KMS-11 (cell line): ENCODE measurements around the gene NMRAL1.
A peak's percentile ranks its signal among the peaks of the same experiment; 100 is the strongest.

Experiments used
- H2AFZ ChIP-seq: fragments of 200-600 bp; sonication (generic); 2 replicates; pipeline ENCODE4 v1.6.1; 2016; ENCODE audit warnings: antibody characterized with exemption, mixed run types, low read depth
- H3K27ac ChIP-seq: fragments of 200-600 bp; sonication (generic); 2 replicates; pipeline ENCODE4 v1.6.1; 2016; ENCODE audit warnings: mild to moderate bottlenecking, mixed run types
- H3K27me3 ChIP-seq: fragments of 200-600 bp; sonication (generic); 2 replicates; pipeline ENCODE4 v1.6.1; 2017; ENCODE audit warnings: mild to moderate bottlenecking, low read depth, mixed run types, moderate library complexity; ENCODE audit not compliant: insufficient read depth
- H3K36me3 ChIP-seq: fragments of 200-600 bp; sonication (generic); 2 replicates; pipeline ENCODE4 v1.6.1; 2017; ENCODE audit warnings: mild to moderate bottlenecking, mixed run types; ENCODE audit not compliant: insufficient read depth
- H3K4me1 ChIP-seq: fragments of 200-600 bp; sonication (generic); 2 replicates; pipeline ENCODE4 v1.6.1; 2016; ENCODE audit warnings: mild to moderate bottlenecking, low read depth, mixed run types; ENCODE audit not compliant: poor library complexity, severe bottlenecking
- H3K4me2 ChIP-seq: fragments of 200-600 bp; sonication (generic); 2 replicates; pipeline ENCODE4 v1.7.0; 2016; ENCODE audit warnings: mild to moderate bottlenecking, mixed run types
- H3K4me3 ChIP-seq: fragments of 200-600 bp; sonication (generic); IDR thresholded peaks from 2 replicates; pipeline ENCODE4 v1.6.1; 2017; ENCODE audit warnings: low read depth, low read length, mixed read lengths; ENCODE audit not compliant: insufficient read depth
- H3K79me2 ChIP-seq: fragments of 200-600 bp; sonication (generic); 2 replicates; pipeline ENCODE4 v1.6.1; 2016; ENCODE audit warnings: low read depth, mixed run types; ENCODE audit not compliant: insufficient read depth
- H3K9ac ChIP-seq: fragments of 200-600 bp; sonication (generic); 2 replicates; pipeline ENCODE4 v1.6.1; 2016; ENCODE audit warnings: mild to moderate bottlenecking, mixed run types
- H4K20me1 ChIP-seq: fragments of 200-600 bp; sonication (generic); 2 replicates; pipeline ENCODE4 v1.6.1; 2016; ENCODE audit warnings: mild to moderate bottlenecking, mixed run types; ENCODE audit not compliant: insufficient read depth
- TF ChIP-seq, protein P1 (sequence below): fragments of 200-600 bp; sonication (generic); conservative IDR thresholded peaks from 2 replicates; pipeline ENCODE4 v1.6.1; 2017; ENCODE audit warnings: low read depth, mild to moderate bottlenecking, antibody characterized with exemption, low read length, moderate library complexity, mixed read lengths

NMRAL1 gene

DNA sequence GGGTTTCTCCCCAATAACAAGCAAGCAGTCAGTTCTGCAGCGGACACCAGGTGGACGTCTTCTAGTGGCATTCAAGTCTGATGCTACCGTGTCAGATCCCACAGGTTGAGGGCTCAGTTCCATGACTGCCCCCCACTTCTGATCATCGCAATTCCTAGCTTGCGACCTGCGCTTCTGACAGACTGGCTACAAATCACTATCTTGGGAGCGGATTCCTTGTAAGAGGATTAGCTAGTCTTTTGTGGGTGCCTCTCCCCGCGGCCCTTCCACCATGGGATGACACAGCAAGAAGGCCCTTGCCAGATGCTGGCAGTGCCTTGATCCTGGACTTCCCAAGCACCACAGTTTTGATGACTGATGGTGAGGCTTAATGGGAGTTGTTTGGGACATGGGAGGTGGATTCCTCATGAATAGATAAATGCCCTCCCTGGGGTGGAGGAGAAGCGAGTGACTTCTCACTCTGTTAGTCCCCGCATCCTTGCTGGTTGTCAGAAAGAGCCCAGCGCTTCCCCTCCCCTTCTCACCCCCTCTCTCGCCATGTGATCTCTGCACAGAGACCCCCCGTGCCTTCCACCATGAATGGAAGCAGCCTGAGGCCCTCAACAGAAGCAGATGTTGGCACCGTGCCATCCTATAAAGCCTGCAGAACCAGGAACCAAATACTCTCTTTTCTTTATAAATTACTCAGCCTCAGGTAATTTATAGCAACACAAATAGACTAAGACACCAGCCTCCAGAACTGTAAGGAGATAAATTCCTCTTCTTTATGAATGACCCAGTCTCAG lies 45.0 kb upstream of the NMRAL1 start:
- Histone ChIP-seq H3K27me3 (no peaks in the 10 kb centered on the region), H4K20me1 (no peaks in the 10 kb centered on the region), H2AFZ (no peak overlapping the region), H3K27ac (no peak overlapping the region), H3K4me1 (peaks cover 43% of the 10 kb centered on the region), H3K79me2 (peaks cover 31% of the 10 kb centered on the region; the same call in 1 of the 2 replicates), H3K36me3 (no peaks in the 10 kb centered on the region), H3K4me2 (no peak overlapping the region), H3K9ac (no peak overlapping the region), H3K4me3 (no peak overlapping the region)
- TF ChIP-seq, protein P1, sequence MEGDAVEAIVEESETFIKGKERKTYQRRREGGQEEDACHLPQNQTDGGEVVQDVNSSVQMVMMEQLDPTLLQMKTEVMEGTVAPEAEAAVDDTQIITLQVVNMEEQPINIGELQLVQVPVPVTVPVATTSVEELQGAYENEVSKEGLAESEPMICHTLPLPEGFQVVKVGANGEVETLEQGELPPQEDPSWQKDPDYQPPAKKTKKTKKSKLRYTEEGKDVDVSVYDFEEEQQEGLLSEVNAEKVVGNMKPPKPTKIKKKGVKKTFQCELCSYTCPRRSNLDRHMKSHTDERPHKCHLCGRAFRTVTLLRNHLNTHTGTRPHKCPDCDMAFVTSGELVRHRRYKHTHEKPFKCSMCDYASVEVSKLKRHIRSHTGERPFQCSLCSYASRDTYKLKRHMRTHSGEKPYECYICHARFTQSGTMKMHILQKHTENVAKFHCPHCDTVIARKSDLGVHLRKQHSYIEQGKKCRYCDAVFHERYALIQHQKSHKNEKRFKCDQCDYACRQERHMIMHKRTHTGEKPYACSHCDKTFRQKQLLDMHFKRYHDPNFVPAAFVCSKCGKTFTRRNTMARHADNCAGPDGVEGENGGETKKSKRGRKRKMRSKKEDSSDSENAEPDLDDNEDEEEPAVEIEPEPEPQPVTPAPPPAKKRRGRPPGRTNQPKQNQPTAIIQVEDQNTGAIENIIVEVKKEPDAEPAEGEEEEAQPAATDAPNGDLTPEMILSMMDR, result no peak

- H3K4me3 ChIP-seq, result no peak overlapping the region
- no peak overlapping the region for H2AFZ ChIP-seq
- no peaks in the 10 kb centered on the region for H4K20me1 ChIP-seq
- peaks cover 30% of the 10 kb centered on the region; the same call in 1 of the 2 replicates for H3K79me2 ChIP-seq
- no peak overlapping the region for H3K27ac ChIP-seq
- H3K4me1 ChIP-seq, result peaks cover 46% of the 10 kb centered on the region
- no peaks in the 10 kb centered on the region for H3K27me3 ChIP-seq
- no peak overlapping the region for H3K9ac ChIP-seq
- no peak overlapping the region for H3K4me2 ChIP-seq
- TF ChIP-seq, protein P1, result peak; percentile 56
- no peaks in the 10 kb centered on the region for H3K36me3 ChIP-seq
These were observed 43.6 kb upstream of the NMRAL1 start for GRCh38 chr16:4517812-4518680.

DNA sequence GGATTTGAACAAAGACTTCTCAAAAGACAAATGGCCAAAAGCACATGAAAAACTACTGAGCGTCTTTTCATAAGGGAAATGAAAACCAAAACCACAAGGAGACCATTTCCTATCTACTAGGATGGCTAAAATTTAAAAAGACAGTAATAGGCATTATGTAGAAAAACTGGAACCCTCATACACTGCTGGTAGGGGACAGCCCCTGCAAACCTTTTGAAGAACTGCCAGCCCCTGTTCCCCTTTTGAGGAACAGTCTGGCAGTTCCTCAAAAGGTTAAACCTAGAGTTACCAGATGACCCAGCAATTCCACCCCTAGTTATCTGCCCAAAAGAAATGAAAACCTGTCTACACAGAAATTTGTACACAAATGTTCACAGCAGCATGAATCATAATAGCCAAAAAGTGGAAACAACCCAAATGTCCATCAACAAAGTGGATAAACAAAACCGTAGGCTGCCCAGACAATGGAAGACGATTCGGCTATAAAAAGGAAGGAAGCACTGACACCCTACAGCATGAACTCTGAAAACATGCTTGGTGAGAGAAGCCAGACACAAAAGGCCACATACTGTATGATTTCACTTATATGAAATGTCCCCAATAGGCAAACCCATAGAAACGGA lies 41.3 kb upstream of the NMRAL1 start:
- Histone ChIP-seq H3K79me2 (peaks cover 30% of the 10 kb centered on the region; the same call in 1 of the 2 replicates), H3K4me2 (peak overlapping the region; percentile 81), H4K20me1 (no peaks in the 10 kb centered on the region), H3K27ac (peak overlapping the region; percentile 71), H3K27me3 (no peaks in the 10 kb centered on the region), H3K9ac (peak overlapping the region; percentile 33; the same call in 1 of the 2 replicates), H3K36me3 (no peaks in the 10 kb centered on the region), H3K4me1 (peaks cover 46% of the 10 kb centered on the region), H3K4me3 (no peak overlapping the region), H2AFZ (0 out of 2 replicates have a peak overlapping the region, but pooled peaks have one; percentile 8)
- TF ChIP-seq, protein P1, result no peak

- H2AFZ ChIP-seq, result no peak overlapping the region
- no peaks in the 10 kb centered on the region for H4K20me1 ChIP-seq
- H3K27ac ChIP-seq, result peak overlapping the region; percentile 71
- peak overlapping the region; percentile 33; the same call in 1 of the 2 replicates for H3K9ac ChIP-seq
- H3K79me2 ChIP-seq, result peaks cover 30% of the 10 kb centered on the region; the same call in 1 of the 2 replicates
- H3K4me3 ChIP-seq, result no peak overlapping the region
- no peaks in the 10 kb centered on the region for H3K36me3 ChIP-seq
- peak overlapping the region; percentile 81 for H3K4me2 ChIP-seq
- TF ChIP-seq, protein P1, result no peak
- no peaks in the 10 kb centered on the region for H3K27me3 ChIP-seq
- H3K4me1 ChIP-seq, result peaks cover 46% of the 10 kb centered on the region
These were observed 40.2 kb upstream of the NMRAL1 start for GRCh38 chr16:4514606-4515005.
